Lung (tissue), 12 donors: ENCODE measurements around the gene PRSS27. TPM values are rescaled to one million over a fixed set of nuclear protein-coding genes. Genes with fewer than 3 reads are reported as not detected.

Experiments
- ATAC-seq: fragments of 200-7000 bp; cut with Tn5 transposase; one replicate; pipeline ENCODE4 v1.9.1; 2020; ENCODE audit warnings: moderate number of reproducible peaks; ENCODE audit not compliant: insufficient read depth, low FRiP score
- DNase-seq, 3 donors: peaks; one replicate each; pipeline ENCODE4 v3.0.0-alpha.2; 2013 to 2017
- H3K27ac ChIP-seq, 2 donors: one replicate each; pipeline ENCODE4 v1.5.1; 2013; ENCODE audit warnings: mild to moderate bottlenecking in 2 of 2, moderate library complexity in 2 of 2, control low read depth in 1 of 2, inconsistent platforms in 1 of 2, low read depth in 1 of 2, low read length in 1 of 2
- H3K27me3 ChIP-seq, 3 donors: one replicate each; pipeline ENCODE4 v1.5.1; 2013; ENCODE audit warnings: low read length in 2 of 3; ENCODE audit not compliant: control insufficient read depth in 3 of 3, insufficient read depth in 3 of 3
- H3K36me3 ChIP-seq, 4 donors: one replicate each; pipeline ENCODE4 v1.5.1; 2013; ENCODE audit warnings: low read length in 4 of 4, mild to moderate bottlenecking in 1 of 4, moderate library complexity in 1 of 4; ENCODE audit not compliant: control insufficient read depth in 4 of 4, insufficient read depth in 4 of 4
- H3K4me1 ChIP-seq, 5 donors: one replicate each; pipeline ENCODE4 v1.5.1; 2013; ENCODE audit warnings: low read length in 5 of 5, mild to moderate bottlenecking in 2 of 5, moderate library complexity in 1 of 5; ENCODE audit not compliant: control insufficient read depth in 5 of 5, insufficient read depth in 5 of 5
- H3K4me3 ChIP-seq: one replicate; pipeline ENCODE4 v1.5.1; 2013; ENCODE audit warnings: mild to moderate bottlenecking, control low read depth, moderate library complexity
- H3K9ac ChIP-seq, 2 donors: one replicate each; pipeline ENCODE4 v1.5.1; 2013; ENCODE audit warnings: low read length in 2 of 2, control low read depth in 1 of 2; ENCODE audit not compliant: insufficient read depth in 1 of 2
- H3K9me3 ChIP-seq, 4 donors: one replicate each; pipeline ENCODE4 v1.5.1; 2013; ENCODE audit warnings: low read length in 3 of 4, mild to moderate bottlenecking in 1 of 4, moderate library complexity in 1 of 4; ENCODE audit not compliant: control insufficient read depth in 4 of 4, insufficient read depth in 3 of 4
- CTCF ChIP-seq: IDR thresholded peaks from 2 replicates; pipeline ENCODE4 v1.5.1; 2012; ENCODE audit warnings: mild to moderate bottlenecking; ENCODE audit errors: control extremely low read depth, extremely low read depth
- WGBS, 2 donors: extraction: QIAGEN DNeasy Blood & Tissue Kit; methylation state at CpG; one replicate each; pipeline ENCODE4 v1.1.7; 2013; 5-methylcytosine and 5-hydroxymethylcytosine counted together
- polyA plus RNA-seq, 2 donors: library from polyadenylated mRNA; stranded (reverse); fragments of 200-250 nt; gene quantifications; one replicate each; pipeline ENCODE4 v1.2.1, GENCODE V29; 2013
- total RNA-seq, 2 donors: library from RNA; depleted of rRNA in 1 of 2; stranded (reverse); fragments of >200 nt in 1 of 2; gene quantifications; one replicate each; pipeline ENCODE4 v1.2.1, GENCODE V29; 2014 to 2021
- donor health status: control.
- donor health status: control.
- donor health status: Bipolar disorder and iron deficiency.
- donor health status: healthy.
- donor health status: DM: yes; HTN: yes; CAD: no.

PRSS27 gene
- total and polyA plus RNA-seq, 4 donors = 1.1 to 2.5 (median 2.1) TPM

- WGBS, 2 donors = 1 to 4% methylated on average over 40 to 99 of the region's 99 CpGs
- H3K27ac ChIP-seq = peak overlapping the region; percentile 55 to 82
- peak; percentile 52 for TF ChIP-seq CTCF
Measured at GRCh38 chr16:2720719-2721633, 952 bp upstream of the PRSS27 start.

GRCh38 chr16:2719328-2720063 lies 528 bp downstream of the PRSS27 start:
- WGBS, 2 donors = 63 to 88% methylated on average over 16 of the region's 16 CpGs
- no peaks in the 10 kb centered on the region for H3K36me3 ChIP-seq
- no peak overlapping the region for H3K4me3 ChIP-seq
- H3K27ac ChIP-seq = no peak overlapping the region
- ATAC-seq = no peak
- H3K27me3 ChIP-seq = no peaks in the 10 kb centered on the region
- TF ChIP-seq CTCF = no peak
- H3K9me3 ChIP-seq = no peaks in the 10 kb centered on the region
- peaks cover 0 to 11% (median 3%) of the 10 kb centered on the region in 5 donors for H3K4me1 ChIP-seq
- DNase-seq = no peak
- no peak overlapping the region for H3K9ac ChIP-seq

More at GRCh38 chr16:2720719-2721633, 952 bp upstream of the PRSS27 start:
- Histone ChIP-seq H3K4me3 (peak overlapping the region; percentile 44), H3K9me3 (no peaks in the 10 kb centered on the region), H3K4me1 (peaks cover 0 to 11% (median under 1%) of the 10 kb centered on the region in 5 donors), H3K36me3 (no peaks in the 10 kb centered on the region), H3K9ac (no peak overlapping the region), H3K27me3 (no peaks in the 10 kb centered on the region)
- ATAC-seq (peak; percentile 93), DNase-seq (peak; percentile 84 to 91 (median 87))

- 59 to 73% methylated on average over 21 of the region's 21 CpGs for WGBS, 2 donors
- DNase-seq (no peak), ATAC-seq (no peak)
Measured at GRCh38 chr16:2717383-2718263, 2.4 kb downstream of the PRSS27 start.

More at GRCh38 chr16:2717383-2718263, 2.4 kb downstream of the PRSS27 start:
- no peak for TF ChIP-seq CTCF
- no peak overlapping the region for H3K9ac ChIP-seq
- no peak overlapping the region for H3K4me3 ChIP-seq
- H3K36me3 ChIP-seq = no peaks in the 10 kb centered on the region
- no peak overlapping the region for H3K27ac ChIP-seq
- H3K9me3 ChIP-seq = no peaks in the 10 kb centered on the region
- H3K4me1 ChIP-seq = peaks cover 0 to 11% (median 3%) of the 10 kb centered on the region in 5 donors
- H3K27me3 ChIP-seq = no peaks in the 10 kb centered on the region
